ENCODE data around the gene CSMD2. TPM values are rescaled to one million over a fixed set of nuclear protein-coding genes. Genes with fewer than 3 reads are reported as not detected.

Gene CSMD2
- total RNA-seq, 2 experiments from 2014 or later, result not detected

- no peak for DNase-seq
- Mint-ChIP-seq H3K36me3 (ENCODE audit: low read depth) (no peaks in the 10 kb centered on the region), H3K4me1 (ENCODE audit: low read depth) (no peaks in the 10 kb centered on the region), H3K9me3 (no peaks in the 10 kb centered on the region), H3K4me3 (no peak overlapping the region), H3K27ac (no peak overlapping the region), H3K27me3 (peaks cover 18% of the 10 kb centered on the region)
- Histone ChIP-seq H3K4me1 (ENCODE audit: insufficient read depth, low read length) (no peaks in the 10 kb centered on the region), H3K9me3 (ENCODE audit: control insufficient read depth in 1 of 2, insufficient read depth in 1 of 2, low read length in 2 of 2) (peaks cover 0 to 7% of the 10 kb centered on the region in 2 experiments), H3K27me3 (ENCODE audit: control insufficient read depth in 1 of 2, insufficient read depth in 2 of 2, low read length in 2 of 2) (peaks cover 0 to 6% of the 10 kb centered on the region in 2 experiments), H3K4me3 (ENCODE audit: low read length) (no peak overlapping the region), H3K36me3 (ENCODE audit: insufficient read depth, low read length) (no peaks in the 10 kb centered on the region), H3K27ac (ENCODE audit: low read depth in 1 of 2, low read length in 2 of 2) (no peak overlapping the region)
- no peak for ATAC-seq (ENCODE audit: poor library complexity)
- intact Hi-C loops (cut with DNase I, micrococcal nuclease), result no loop called here
- TF ChIP-seq CTCF (IDR thresholded peaks at IDR 0.05), result no peak
- ChIA-PET POLR2A (no interaction called here), CTCF (no interaction called here)
These were observed 150.9 kb downstream of the CSMD2 start for GRCh38 chr1:34013958-34014737.

- H3K4me1 ChIP-seq (ENCODE audit: insufficient read depth, low read length), result no peaks in the 10 kb centered on the region
- H3K36me3 ChIP-seq (ENCODE audit: insufficient read depth, low read length), result no peaks in the 10 kb centered on the region
- H3K9me3 Mint-ChIP-seq, result no peaks in the 10 kb centered on the region
- H3K27me3 ChIP-seq (ENCODE audit: control insufficient read depth in 1 of 2, insufficient read depth in 2 of 2, low read length in 2 of 2), result peaks cover 0 to 6% of the 10 kb centered on the region in 2 experiments
- ATAC-seq (ENCODE audit: poor library complexity) (no peak), DNase-seq (no peak)
- TF ChIP-seq CTCF (IDR thresholded peaks at IDR 0.05), result no peak
- intact Hi-C loops (cut with DNase I, micrococcal nuclease), result no loop called here
- H3K36me3 Mint-ChIP-seq (ENCODE audit: low read depth), result no peaks in the 10 kb centered on the region
- no peak overlapping the region for H3K4me3 Mint-ChIP-seq
- no peak overlapping the region for H3K27ac Mint-ChIP-seq
- POLR2A ChIA-PET, result no interaction called here
- H3K4me1 Mint-ChIP-seq (ENCODE audit: low read depth), result no peaks in the 10 kb centered on the region
- CTCF ChIA-PET, result no interaction called here
- peaks cover 19% of the 10 kb centered on the region for H3K27me3 Mint-ChIP-seq
- no peak overlapping the region for H3K4me3 ChIP-seq (ENCODE audit: low read length)
- H3K9me3 ChIP-seq (ENCODE audit: control insufficient read depth in 1 of 2, insufficient read depth in 1 of 2, low read length in 2 of 2), result peaks cover 0 to 7% of the 10 kb centered on the region in 2 experiments
- no peak overlapping the region for H3K27ac ChIP-seq (ENCODE audit: low read depth in 1 of 2, low read length in 2 of 2)
These were observed 151.9 kb downstream of the CSMD2 start for GRCh38 chr1:34013136-34013535.

- peaks cover 0 to 6% of the 10 kb centered on the region in 2 experiments for H3K27me3 ChIP-seq (ENCODE audit: control insufficient read depth in 1 of 2, insufficient read depth in 2 of 2, low read length in 2 of 2)
- no peaks in the 10 kb centered on the region for H3K36me3 ChIP-seq (ENCODE audit: insufficient read depth, low read length)
- Mint-ChIP-seq H3K9me3 (no peaks in the 10 kb centered on the region), H3K27me3 (peaks cover 14% of the 10 kb centered on the region), H3K4me1 (ENCODE audit: low read depth) (no peaks in the 10 kb centered on the region), H3K36me3 (ENCODE audit: low read depth) (no peaks in the 10 kb centered on the region), H3K4me3 (no peak overlapping the region), H3K27ac (no peak overlapping the region)
- TF ChIP-seq CTCF (IDR thresholded peaks at IDR 0.05), result no peak
- intact Hi-C loops (cut with DNase I, micrococcal nuclease), result no loop called here
- no peak overlapping the region for H3K4me3 ChIP-seq (ENCODE audit: low read length)
- POLR2A ChIA-PET, result no interaction called here
- H3K9me3 ChIP-seq (ENCODE audit: control insufficient read depth in 1 of 2, insufficient read depth in 1 of 2, low read length in 2 of 2), result peaks cover 0 to 7% of the 10 kb centered on the region in 2 experiments
- no peak for DNase-seq
- ATAC-seq (ENCODE audit: poor library complexity), result no peak
- no peaks in the 10 kb centered on the region for H3K4me1 ChIP-seq (ENCODE audit: insufficient read depth, low read length)
- CTCF ChIA-PET, result no interaction called here
- H3K27ac ChIP-seq (ENCODE audit: low read depth in 1 of 2, low read length in 2 of 2), result no peak overlapping the region
These were observed 155.6 kb downstream of the CSMD2 start for GRCh38 chr1:34009340-34009985.

Data from CD4-positive, alpha-beta T cell (primary cell).